HG02642 (cell line): ENCODE data around the gene ATAD3C.
"Not testable (repeated sequence)": the region's sequence is repeated elsewhere in the genome, so short reads cannot be mapped to it uniquely, and the experiment has no call there.

Experiments used
- ATAC-seq: cut with Tn5 transposase; IDR thresholded peaks from one replicate; pipeline ENCODE4 v1.9.1; 2021; ENCODE audit warnings: mild to moderate bottlenecking; ENCODE audit not compliant: unreplicated experiment, poor library complexity

Gene ATAD3C

GRCh38 chr1:1468196-1468985 lies 18.9 kb downstream of the ATAD3C start:
- ATAC-seq: not testable (repeated sequence)

DNA sequence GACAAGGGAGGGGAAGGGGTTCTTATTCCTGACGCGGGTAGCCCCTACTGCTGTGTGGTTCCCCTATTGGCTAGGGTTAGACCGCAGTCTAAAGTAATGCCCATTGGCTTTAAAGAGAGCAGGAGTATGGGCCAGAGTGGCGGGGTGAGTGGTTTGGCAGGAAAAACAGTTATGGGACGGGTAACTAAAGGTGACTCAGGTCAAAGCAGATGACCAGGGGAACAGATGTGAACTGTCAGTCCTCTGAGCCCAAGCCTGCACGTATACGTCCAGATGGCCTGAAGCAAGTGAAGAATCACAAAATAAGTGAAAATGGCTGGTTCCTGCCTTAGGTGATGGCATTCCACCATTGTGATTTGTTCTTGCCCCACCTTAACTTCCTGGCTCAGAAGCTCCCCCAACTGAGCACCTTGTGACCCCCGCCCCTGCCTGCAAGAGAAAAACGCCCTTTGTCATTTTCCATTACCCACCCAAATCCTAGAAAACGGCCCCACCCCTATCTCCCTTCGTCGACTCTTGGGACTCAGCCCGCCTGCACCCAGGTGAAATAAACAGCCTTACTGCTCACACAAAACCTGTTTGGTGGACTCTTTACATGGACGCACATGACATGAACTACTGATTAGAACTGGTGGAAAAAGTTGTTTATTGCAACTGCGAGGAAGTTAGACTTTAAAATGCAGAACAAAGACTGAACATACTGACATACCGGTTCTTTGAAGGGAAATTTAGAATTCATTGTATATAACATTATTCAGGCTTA lies 21.3 kb downstream of the ATAD3C start:
- ATAC-seq: no peak

- peak; percentile 91 for ATAC-seq
These were observed 22.0 kb downstream of the ATAD3C start, which contains the start of gene ATAD3B for GRCh38 chr1:1471389-1472052. Gene ATAD3B (plus strand): TSS chr1:1471765. CDS start chr1:1471885, 120 bp downstream.

DNA sequence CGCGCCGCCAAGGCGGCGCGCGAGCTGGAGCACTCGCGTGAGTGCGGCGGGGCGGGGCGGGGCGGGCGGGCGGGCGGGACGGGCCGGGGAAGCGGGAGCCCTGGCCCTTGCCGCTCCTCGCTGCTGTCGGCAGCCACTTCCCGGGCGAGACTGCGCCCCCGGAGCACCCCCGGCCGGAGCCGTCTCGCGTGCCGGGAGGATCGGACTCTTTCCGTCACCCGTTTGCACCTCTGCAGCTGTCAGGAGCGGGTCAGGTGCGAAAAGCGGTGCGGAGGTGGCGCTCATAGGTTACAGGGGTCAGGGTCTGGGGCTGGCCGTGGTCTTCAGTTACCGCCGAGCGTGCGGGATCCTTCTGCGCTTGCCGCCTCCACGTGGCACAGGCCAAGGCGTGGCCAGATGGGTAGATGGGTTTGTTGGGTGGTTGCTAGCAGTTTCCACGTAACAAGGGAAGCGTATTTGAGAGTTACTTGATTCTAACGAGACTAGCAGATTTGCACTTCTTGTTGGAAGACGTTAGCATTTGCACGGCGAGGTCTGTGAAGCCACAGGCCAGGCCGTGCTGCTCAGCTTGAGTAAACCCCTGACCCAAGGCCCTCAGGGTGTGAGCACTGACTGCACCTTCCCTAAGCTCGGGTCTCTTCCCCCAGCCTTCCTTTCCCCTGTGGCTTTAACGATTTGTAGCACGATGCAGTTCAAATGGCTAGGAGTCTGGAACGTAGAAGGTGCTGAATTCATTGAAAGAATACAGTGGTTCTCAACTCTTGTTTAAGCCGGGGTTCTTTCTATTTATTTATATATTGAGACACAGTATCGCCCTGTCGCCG lies 22.8 kb downstream of the ATAD3C start:
- peak; percentile 14 for ATAC-seq

- ATAC-seq: not testable (repeated sequence)
These were observed 26.5 kb downstream of the ATAD3C start for GRCh38 chr1:1476011-1476410.

- no peak for ATAC-seq
These were observed 27.7 kb downstream of the ATAD3C start for GRCh38 chr1:1477206-1477605.

DNA sequence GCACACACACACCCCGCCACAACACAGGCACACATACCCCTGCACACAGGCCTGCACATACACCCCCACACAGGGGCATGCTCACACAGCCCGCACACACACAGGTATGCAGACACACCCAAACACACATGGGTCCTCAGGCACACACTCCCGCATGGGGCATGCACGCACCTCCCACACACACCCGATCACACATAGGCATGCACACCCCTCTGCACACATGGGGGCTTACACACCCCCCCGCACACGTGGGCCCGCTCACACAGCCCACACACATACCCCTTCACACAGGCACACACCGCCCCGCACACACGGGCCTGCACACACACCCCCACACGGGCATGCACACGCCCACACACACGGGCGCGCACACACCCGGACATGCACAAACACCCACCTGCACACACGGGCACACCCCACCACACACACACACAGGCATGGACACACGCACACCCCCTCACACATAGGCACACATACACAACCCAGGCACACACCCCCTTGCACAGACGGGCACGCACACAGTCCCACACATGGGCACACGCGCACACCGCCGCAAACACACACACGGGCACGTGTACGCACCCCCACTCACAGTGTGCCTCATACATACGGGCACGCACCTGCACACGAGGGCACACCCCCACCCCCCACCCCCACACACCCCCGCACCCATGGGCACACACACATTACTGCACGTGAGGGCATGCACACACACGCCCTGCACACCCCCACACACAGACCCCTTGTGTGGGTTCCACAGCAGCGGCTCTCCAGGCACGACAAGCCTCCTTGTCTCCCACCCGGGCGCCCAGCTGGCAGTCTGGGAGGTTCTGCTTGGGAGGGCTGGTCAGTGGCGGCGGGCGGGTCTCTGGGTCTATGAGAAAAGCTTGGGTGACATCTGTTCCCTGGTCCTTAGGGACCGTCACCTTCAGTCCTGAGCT lies 30.3 kb downstream of the ATAD3C start:
- no peak for ATAC-seq

DNA sequence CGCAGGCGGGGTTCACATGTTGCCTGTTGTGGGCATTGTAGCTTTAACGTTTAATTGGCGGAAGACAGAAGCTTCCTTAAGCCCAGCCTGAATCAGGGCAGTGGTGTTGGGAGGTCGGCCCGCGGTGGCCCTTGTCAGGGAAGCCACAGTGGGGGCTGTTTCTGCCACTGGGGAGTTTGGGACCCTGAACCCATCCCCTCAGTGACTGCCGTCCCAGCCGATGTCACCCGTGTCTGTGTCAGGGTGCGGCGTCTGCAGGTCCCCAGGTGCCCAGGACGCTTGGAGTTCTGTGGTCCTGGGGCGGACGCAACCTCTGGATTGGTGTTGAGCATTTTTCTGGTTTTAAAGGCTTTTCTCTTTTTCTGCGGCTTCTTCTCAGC lies 31.0 kb downstream of the ATAD3C start:
- ATAC-seq: not testable (repeated sequence)

DNA sequence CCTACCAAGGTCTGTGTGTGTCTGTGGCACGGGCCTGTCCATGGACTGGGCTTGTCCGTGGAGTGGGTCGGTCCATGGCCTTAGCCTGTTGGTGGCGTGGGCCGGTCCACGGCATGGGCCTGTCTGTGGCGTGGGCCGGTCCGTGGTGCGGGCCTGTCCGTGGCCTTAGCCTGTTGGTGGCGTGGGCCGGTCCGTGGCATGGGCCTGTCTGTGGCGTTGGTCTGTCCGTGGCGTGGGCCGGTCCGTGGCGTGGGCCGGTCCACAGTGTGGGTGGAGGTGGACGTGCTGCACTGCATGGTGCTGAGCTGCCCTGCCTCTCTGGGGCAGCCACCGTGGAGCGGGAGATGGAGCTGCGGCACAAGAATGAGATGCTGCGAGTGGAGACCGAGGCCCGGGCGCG lies 32.3 kb downstream of the ATAD3C start:
- ATAC-seq: not testable (repeated sequence)

- no peak for ATAC-seq
These were observed 33.4 kb downstream of the ATAD3C start for GRCh38 chr1:1482856-1483255.

DNA sequence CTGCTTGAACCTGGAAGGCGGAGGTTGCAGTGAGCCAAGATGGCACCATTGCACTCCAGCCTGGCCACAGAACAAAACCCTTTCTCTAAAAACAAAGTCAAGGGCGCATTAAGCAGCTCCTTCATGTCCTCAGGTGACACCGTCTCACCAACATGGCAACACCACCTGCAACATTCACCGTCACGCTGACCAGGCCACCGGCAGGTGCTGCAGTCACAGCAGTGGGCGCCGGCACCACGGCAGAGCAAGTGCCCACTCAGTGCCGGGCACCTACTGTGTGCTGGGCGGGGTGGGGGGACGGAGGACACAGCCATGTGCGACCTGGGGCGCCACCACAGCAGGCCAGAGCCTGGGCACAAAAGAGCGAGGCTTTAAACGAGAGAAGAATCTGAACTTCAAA lies 34.2 kb downstream of the ATAD3C start:
- no peak for ATAC-seq

DNA sequence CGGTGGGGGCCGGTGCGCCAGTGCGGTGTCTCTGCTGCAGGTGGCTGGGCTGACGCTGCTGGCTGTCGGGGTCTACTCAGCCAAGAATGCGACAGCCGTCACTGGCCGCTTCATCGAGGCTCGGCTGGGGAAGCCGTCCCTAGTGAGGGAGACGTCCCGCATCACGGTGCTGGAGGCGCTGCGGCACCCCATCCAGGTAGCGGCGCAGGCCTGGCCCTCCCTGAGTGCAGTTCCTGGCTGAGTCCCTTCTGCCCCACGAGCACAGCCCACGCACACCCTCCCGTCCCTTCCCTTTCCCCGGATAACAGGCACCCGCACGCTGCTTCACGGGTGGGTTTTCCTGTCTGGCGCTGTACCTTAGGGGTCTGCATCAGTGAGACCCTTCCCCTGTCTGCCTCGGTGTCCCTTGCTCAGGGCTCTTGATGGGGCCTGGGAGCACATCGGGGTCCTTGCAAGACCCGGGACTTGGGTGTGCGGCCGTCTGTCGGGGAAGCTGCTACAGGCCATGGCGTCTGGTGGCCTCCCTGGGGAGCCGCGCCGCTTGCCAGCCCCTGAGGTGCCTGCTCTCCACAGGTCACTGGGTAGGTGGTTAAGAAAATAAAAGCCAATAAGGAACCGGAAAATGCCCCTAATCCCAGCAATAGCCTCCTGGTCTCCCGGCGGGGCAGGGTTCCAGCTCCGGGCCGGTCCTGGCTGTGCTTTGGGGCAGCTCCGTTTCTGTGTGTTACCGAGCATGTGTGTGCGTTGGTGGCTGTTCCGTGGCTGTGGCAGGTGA lies 35.7 kb downstream of the ATAD3C start:
- ATAC-seq: not testable (repeated sequence)

DNA sequence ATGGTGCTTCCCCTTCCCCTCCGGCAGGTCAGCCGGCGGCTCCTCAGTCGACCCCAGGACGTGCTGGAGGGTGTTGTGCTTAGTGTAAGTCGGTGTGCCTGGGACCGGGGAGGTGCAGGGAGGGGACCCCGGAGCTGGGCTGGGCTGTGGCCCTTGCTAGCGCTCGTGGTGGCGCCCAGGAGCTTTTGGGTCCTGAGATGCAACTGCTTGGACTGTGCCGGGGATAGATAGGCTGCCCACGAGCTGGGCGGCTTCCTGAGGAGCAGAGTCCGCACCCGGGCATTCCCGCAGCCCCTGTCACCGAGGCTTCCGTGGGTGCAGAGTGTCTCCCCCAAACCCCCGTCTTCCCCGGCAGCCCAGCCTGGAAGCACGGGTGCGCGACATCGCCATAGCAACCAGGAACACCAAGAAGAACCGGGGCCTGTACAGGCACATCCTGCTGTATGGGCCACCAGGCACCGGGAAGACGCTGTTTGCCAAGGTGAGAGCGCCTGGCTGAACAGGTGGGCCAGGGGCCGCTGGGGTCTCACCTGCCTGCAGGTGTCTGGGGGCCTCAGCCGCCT lies 36.3 kb downstream of the ATAD3C start:
- not testable (repeated sequence) for ATAC-seq

GRCh38 chr1:1487701-1488100 lies 38.2 kb downstream of the ATAD3C start:
- ATAC-seq: no peak

GRCh38 chr1:1489231-1489630 lies 39.7 kb downstream of the ATAD3C start:
- ATAC-seq: no peak

DNA sequence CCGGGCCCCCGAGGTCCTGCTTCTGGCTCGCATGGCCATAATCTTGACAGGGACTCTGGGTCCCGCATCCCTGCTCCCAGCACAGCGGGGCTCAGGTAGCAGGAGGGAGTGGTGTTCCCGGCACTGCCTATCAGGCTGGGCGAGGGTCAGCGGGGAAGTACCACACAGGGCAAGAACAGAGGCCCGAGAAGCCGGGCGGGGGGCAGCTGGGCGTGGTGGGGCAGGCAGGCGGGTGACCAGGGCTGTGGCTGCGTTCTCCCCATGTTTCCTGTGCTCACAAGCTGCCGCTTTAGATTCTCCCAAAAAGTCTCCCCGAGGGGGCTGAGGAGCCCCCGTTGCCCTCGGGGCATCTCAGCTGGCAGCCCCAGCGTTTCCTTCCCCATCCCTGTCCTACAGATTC lies 40.4 kb downstream of the ATAD3C start:
- ATAC-seq: no peak

- ATAC-seq: no peak
These were observed 41.2 kb downstream of the ATAD3C start for GRCh38 chr1:1490633-1491230.

- ATAC-seq: no peak
These were observed 42.1 kb downstream of the ATAD3C start for GRCh38 chr1:1491601-1492000.
